Kidney tubule cell (primary cell): ENCODE measurements around the gene CHST11.

Source experiments
- DNase-seq: peaks from one replicate; pipeline ENCODE4 v3.0.0-alpha.2; 2018; ENCODE audit warnings: low spot score

The CHST11 gene

GRCh38 chr12:104460041-104460719, 3.4 kb downstream of the CHST11 start:
- no peak for DNase-seq

- DNase-seq, result peak; percentile 23
Observed at GRCh38 chr12:104460973-104461698, 4.4 kb downstream of the CHST11 start.

GRCh38 chr12:104462325-104462724, 5.6 kb downstream of the CHST11 start:
- DNase-seq, result no peak

- no peak for DNase-seq
Observed at GRCh38 chr12:104462931-104463339, 6.2 kb downstream of the CHST11 start.

- DNase-seq, result no peak
Observed at GRCh38 chr12:104463368-104463767, 6.6 kb downstream of the CHST11 start.

- DNase-seq, result no peak
Observed at GRCh38 chr12:104464899-104465298, 8.2 kb downstream of the CHST11 start.

- DNase-seq, result no peak
Observed at GRCh38 chr12:104466709-104467345, 10.1 kb downstream of the CHST11 start.

GRCh38 chr12:104467346-104467837, 10.6 kb downstream of the CHST11 start:
- DNase-seq, result no peak

- DNase-seq, result no peak
Observed at GRCh38 chr12:104468371-104468770, 11.6 kb downstream of the CHST11 start.

- DNase-seq, result no peak
Observed at GRCh38 chr12:104469066-104469465, 12.3 kb downstream of the CHST11 start.

GRCh38 chr12:104469523-104469922, 12.8 kb downstream of the CHST11 start:
- no peak for DNase-seq

- DNase-seq, result no peak
Observed at GRCh38 chr12:104470521-104470920, 13.8 kb downstream of the CHST11 start.

GRCh38 chr12:104471336-104471735, 14.6 kb downstream of the CHST11 start:
- no peak for DNase-seq

GRCh38 chr12:104472748-104473147, 16.0 kb downstream of the CHST11 start:
- DNase-seq, result no peak

- no peak for DNase-seq
Observed at GRCh38 chr12:104473374-104473983, 16.7 kb downstream of the CHST11 start.

GRCh38 chr12:104475271-104475670, 18.5 kb downstream of the CHST11 start:
- DNase-seq, result no peak

GRCh38 chr12:104477510-104478390, 21.0 kb downstream of the CHST11 start:
- no peak for DNase-seq

- no peak for DNase-seq
Observed at GRCh38 chr12:104478396-104479122, 21.8 kb downstream of the CHST11 start.

GRCh38 chr12:104479123-104479662, 22.4 kb downstream of the CHST11 start:
- no peak for DNase-seq

GRCh38 chr12:104480012-104480411, 23.3 kb downstream of the CHST11 start:
- no peak for DNase-seq
